Adrenal gland (tissue), 5 donors: ENCODE data around the gene SLC12A4.

Experiments used
- CTCF ChIP-seq, 6 experiments: fragments of 450-650 bp in 4 of 6; fragments of 200-600 bp in 2 of 6; sonication (generic) in 1 of 6; IDR thresholded peaks; 1 replicate in 5 of 6; 2 replicates in 1 of 6; pipeline versions ENCODE4 v1.5.1 to v1.8.0; 2016 to 2021; ENCODE audit warnings: antibody characterized with exemption in 6 of 6, mild to moderate bottlenecking in 2 of 6, moderate library complexity in 1 of 6
- POLR2A ChIP-seq, 2 donors: fragments of 450-650 bp; IDR thresholded peaks; one replicate each; pipeline ENCODE4 v1.6.1; 2017; ENCODE audit warnings: antibody characterized with exemption in 2 of 2, mild to moderate bottlenecking in 2 of 2, moderate library complexity in 1 of 2
- donor health status: DM: no; HTN: no; CAD: no.

DNA sequence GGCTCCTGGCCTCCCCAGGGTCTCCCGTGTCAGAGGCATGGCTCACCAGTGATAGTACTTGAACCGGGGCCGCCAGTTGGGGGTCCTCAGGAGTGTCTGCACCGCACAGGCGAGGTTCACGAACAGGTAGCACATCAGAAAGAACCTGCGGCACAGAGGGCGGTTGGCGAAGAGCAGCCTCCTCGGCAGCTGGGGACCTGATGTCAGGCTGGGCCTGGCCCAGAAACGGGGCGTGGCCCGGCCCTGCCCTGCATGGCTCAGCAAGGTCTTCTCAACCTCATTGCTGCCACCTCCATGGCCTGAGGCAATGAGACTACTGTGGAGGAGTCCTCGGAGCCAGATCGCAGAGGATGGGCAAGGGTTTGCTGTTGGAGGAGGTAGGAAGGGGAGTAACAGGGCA lies 20.4 kb downstream of the SLC12A4 start:
- TF ChIP-seq POLR2A (IDR thresholded peaks at IDR 0.05) (no peak), CTCF (IDR thresholded peaks at IDR 0.05) (no peak)
